Lower leg skin (tissue), 4 donors: ENCODE data around the gene SYDE2. TPM values are rescaled to one million over a fixed set of nuclear protein-coding genes. Genes with fewer than 3 reads are reported as not detected.

ENCODE experiments used
- DNase-seq, 2 donors: peaks; one replicate each; pipeline ENCODE4 v3.0.0-alpha.2; 2019; ENCODE audit warnings: low spot score in 2 of 2
- H3K4me3 ChIP-seq: fragments of 200-600 bp; sonication (generic); 2 replicates; pipeline ENCODE4 v1.5.1; 2017; ENCODE audit warnings: mild to moderate bottlenecking, low read depth; ENCODE audit not compliant: poor library complexity, severe bottlenecking
- POLR2A ChIP-seq, 2 donors: fragments of 450-650 bp; IDR thresholded peaks; one replicate each; pipeline ENCODE4 v1.6.1; 2016 to 2017; ENCODE audit warnings: antibody characterized with exemption in 2 of 2, mild to moderate bottlenecking in 1 of 2, moderate library complexity in 1 of 2
- WGBS, 2 donors: methylation state at CpG; one replicate each; pipeline ENCODE4 v1.1.5; 2018; 5-methylcytosine and 5-hydroxymethylcytosine counted together
- intact Hi-C: fragments of 100-400 bp; cut with DNase I; formaldehyde crosslinking; loops from one replicate; pipeline ENCODE4 v1.15.0; 2023; ENCODE audit warnings: low total_unique reads
- total RNA-seq, 4 donors: library from RNA; depleted of rRNA; stranded (reverse); fragments of >200 nt; gene quantifications; one replicate each; pipeline ENCODE4 v1.1.0, GENCODE V29; 2016
- TF ChIP-seq, protein P1 (sequence below), 3 donors: fragments of 450-650 bp; IDR thresholded peaks; one replicate each; pipeline ENCODE4 v1.5.1; 2016; ENCODE audit warnings: antibody characterized with exemption in 3 of 3, mild to moderate bottlenecking in 3 of 3, moderate library complexity in 2 of 3

The SYDE2 gene
- total RNA-seq, 4 donors from 2014 or later = 8.6 to 12.5 (median 10.4) TPM

DNA sequence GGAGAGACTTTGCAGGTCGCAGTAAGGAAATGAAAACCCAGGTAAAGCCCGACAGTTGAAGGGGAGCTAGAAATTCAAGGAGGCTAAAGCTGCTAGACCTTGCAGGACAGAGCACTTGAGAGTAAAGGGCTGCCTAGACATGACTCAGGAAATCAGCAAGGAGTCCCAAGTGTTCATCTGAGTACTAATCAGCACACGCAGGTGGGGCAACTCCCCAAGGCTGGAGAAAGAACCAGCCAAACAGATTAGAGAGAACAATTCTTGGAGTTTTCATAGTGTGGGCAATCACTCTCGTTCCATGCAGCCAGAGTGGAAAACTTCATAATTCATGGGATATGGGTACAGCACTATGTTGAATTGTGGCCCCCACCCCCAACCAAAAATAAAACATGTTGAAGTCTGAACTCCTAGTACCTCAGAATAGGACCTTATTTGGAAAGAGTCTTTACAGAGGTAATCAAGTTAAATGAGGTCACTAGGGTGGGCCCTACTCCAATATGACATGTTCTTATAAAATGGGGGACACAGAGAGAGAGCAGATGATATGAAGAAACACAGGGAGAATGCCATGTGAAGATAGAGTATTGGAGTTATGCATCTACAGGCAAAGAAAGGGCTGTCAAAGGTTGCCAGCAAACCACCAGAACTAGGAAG, 28.0 kb downstream of the SYDE2 start:
- no peak overlapping the region for H3K4me3 ChIP-seq
- DNase-seq = no peak
- 82 to 92% methylated on average over 4 of the region's 4 CpGs for WGBS, 2 donors
- intact Hi-C loops = no loop called here
- no peak for TF ChIP-seq POLR2A (IDR thresholded peaks at IDR 0.05)
- TF ChIP-seq, protein P1, sequence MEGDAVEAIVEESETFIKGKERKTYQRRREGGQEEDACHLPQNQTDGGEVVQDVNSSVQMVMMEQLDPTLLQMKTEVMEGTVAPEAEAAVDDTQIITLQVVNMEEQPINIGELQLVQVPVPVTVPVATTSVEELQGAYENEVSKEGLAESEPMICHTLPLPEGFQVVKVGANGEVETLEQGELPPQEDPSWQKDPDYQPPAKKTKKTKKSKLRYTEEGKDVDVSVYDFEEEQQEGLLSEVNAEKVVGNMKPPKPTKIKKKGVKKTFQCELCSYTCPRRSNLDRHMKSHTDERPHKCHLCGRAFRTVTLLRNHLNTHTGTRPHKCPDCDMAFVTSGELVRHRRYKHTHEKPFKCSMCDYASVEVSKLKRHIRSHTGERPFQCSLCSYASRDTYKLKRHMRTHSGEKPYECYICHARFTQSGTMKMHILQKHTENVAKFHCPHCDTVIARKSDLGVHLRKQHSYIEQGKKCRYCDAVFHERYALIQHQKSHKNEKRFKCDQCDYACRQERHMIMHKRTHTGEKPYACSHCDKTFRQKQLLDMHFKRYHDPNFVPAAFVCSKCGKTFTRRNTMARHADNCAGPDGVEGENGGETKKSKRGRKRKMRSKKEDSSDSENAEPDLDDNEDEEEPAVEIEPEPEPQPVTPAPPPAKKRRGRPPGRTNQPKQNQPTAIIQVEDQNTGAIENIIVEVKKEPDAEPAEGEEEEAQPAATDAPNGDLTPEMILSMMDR (IDR thresholded peaks at IDR 0.05) = no peak

DNA sequence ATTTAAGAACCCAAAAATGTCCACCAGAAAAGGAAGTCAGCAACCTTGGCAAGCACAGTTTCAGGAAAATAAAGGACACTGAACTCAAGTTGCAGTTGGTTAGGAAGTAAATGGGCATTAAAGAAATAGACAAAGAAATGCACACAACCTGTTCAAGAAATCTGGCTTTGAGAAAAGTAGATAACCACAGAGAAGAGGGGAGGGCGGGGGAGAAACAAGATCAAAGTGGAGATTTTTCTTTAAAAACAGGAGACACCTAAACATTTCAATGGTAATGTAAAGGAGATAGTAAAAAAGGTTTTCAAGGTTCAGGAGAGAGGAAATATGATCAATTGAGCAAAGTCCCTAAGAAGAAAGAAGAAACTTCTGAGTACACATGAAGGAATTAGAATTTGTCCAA, 29.1 kb downstream of the SYDE2 start:
- no peak for TF ChIP-seq POLR2A (IDR thresholded peaks at IDR 0.05)
- TF ChIP-seq, protein P1 (IDR thresholded peaks at IDR 0.05) = no peak
- intact Hi-C loops = no loop called here
- WGBS, 2 donors = 93 to 94% methylated on average over 1 of the region's 1 CpG
- DNase-seq = no peak
- H3K4me3 ChIP-seq = no peak overlapping the region

- TF ChIP-seq, protein P1 (IDR thresholded peaks at IDR 0.05) = no peak
- no peak for TF ChIP-seq POLR2A (IDR thresholded peaks at IDR 0.05)
- WGBS, 2 donors = 94 to 100% methylated on average over 1 of the region's 1 CpG
- DNase-seq = no peak
- intact Hi-C loops = no loop called here
- H3K4me3 ChIP-seq = no peak overlapping the region
These were observed 31.9 kb downstream of the SYDE2 start for GRCh38 chr1:85168884-85169283.

DNA sequence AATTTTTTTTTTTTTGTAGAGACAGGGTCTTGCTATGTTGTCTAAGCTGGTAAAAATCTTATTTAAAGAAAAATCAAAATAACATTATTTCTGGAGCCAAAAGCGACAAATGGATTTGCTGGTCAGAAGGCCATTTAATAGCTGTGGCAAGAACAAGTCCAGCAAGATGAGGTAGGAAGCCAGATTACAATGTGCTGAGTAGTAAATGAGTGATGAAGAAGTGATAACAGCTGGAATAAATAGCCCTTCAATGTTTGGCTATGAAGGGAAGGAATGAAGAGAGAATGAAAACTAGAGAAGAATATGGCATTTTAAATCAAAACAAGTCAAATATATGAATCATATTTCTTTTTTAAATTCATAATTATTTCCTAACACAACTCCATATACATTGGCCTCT, 34.5 kb downstream of the SYDE2 start:
- TF ChIP-seq, protein P1 (IDR thresholded peaks at IDR 0.05) = no peak
- no peak for TF ChIP-seq POLR2A (IDR thresholded peaks at IDR 0.05)
- DNase-seq = no peak
- no peak overlapping the region for H3K4me3 ChIP-seq
- intact Hi-C loops = no loop called here
- WGBS, 2 donors = 91 to 98% methylated on average over 1 of the region's 1 CpG

DNA sequence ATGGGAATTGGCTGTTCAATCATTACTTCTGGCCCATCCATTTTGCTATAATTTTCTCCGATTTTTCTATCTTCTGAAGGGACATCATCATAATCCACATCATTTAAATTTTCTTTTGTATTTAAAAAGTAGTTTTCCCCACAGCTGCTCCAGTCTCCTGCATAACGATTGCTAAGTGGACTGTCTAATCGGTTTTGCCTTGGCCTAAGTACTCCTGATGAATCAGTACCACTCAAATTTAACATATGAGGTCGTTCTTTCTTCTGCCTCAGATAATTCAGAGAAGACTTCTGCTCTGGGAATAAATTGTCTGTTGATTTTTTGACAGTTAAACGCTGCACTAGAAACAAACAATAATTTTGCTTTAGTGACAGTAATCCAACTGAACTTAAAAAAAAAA, 41.9 kb downstream of the SYDE2 start:
- DNase-seq = no peak
- TF ChIP-seq, protein P1 (IDR thresholded peaks at IDR 0.05) = no peak
- intact Hi-C loops = no loop called here
- 73 to 77% methylated on average over 5 of the region's 5 CpGs for WGBS, 2 donors
- no peak overlapping the region for H3K4me3 ChIP-seq

DNA sequence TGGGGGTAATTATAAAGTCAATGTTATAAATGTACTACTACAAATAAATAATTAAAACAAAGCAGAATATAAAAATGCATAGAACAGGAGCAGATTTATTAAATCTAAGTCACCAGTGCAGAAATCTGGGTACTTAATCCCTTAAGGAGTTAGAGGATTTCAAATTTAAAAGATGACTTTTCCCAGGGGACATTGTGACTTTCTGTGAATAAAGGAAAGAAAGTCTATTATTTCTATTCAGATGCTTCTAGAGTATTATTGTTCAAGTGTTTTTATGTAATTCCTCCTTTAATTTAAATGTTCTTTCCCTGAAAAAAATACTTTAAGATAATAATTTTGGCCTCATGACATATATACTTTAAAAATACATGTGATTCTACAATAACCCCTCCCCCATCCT, 43.4 kb downstream of the SYDE2 start:
- H3K4me3 ChIP-seq = no peak overlapping the region
- TF ChIP-seq, protein P1 (IDR thresholded peaks at IDR 0.05) = no peak
- TF ChIP-seq POLR2A (IDR thresholded peaks at IDR 0.05) = no peak
- DNase-seq = no peak
- intact Hi-C loops = no loop called here
